Mesenchymal stem cell (in vitro differentiated cells and primary cell): ENCODE measurements around the gene SCN4B.
"Not testable (repeated sequence)": the region's sequence is repeated elsewhere in the genome, so short reads cannot be mapped to it uniquely, and the experiment has no call there.

Source experiments
- DNase-seq: peaks from one replicate; pipeline ENCODE4 v3.0.0-alpha.2; 2013
- H2AFZ ChIP-seq: one replicate; pipeline ENCODE4 v1.6.1; 2013; ENCODE audit warnings: low read depth, mild to moderate bottlenecking, control low read depth, inconsistent platforms, low read length, moderate library complexity
- H2AK5ac ChIP-seq: 2 replicates; pipeline ENCODE4 v1.6.1; 2013; ENCODE audit warnings: low read length, moderate library complexity, mild to moderate bottlenecking, inconsistent platforms; ENCODE audit not compliant: severe bottlenecking
- H2BK120ac ChIP-seq: one replicate; pipeline ENCODE4 v1.6.1; 2013; ENCODE audit warnings: low read depth, mild to moderate bottlenecking, inconsistent platforms, low read length, moderate library complexity
- H2BK12ac ChIP-seq, 2 experiments: one replicate each; pipeline ENCODE4 v1.6.1; 2013; ENCODE audit warnings: inconsistent platforms in 2 of 2, low read length in 2 of 2, mild to moderate bottlenecking in 2 of 2, moderate library complexity in 2 of 2, control low read depth in 1 of 2
- H2BK15ac ChIP-seq: one replicate; pipeline ENCODE4 v1.6.1; 2013; ENCODE audit warnings: mild to moderate bottlenecking, low read depth, inconsistent platforms; ENCODE audit not compliant: poor library complexity, severe bottlenecking
- H2BK5ac ChIP-seq: 2 replicates; pipeline ENCODE4 v1.6.1; 2013; ENCODE audit warnings: low read depth, mild to moderate bottlenecking, low read length, control low read depth, inconsistent platforms; ENCODE audit not compliant: poor library complexity, severe bottlenecking
- H3K14ac ChIP-seq, 2 experiments: one replicate each; pipeline ENCODE4 v1.6.1; 2013; ENCODE audit warnings: inconsistent platforms in 2 of 2, low read length in 2 of 2, control low read depth in 1 of 2, mild to moderate bottlenecking in 1 of 2, moderate library complexity in 1 of 2
- H3K18ac ChIP-seq, 2 experiments: one replicate each; pipeline ENCODE4 v1.6.1; 2013; ENCODE audit warnings: inconsistent platforms in 2 of 2, low read length in 2 of 2, control low read depth in 1 of 2, low read depth in 1 of 2, mild to moderate bottlenecking in 1 of 2
- H3K23ac ChIP-seq, 2 experiments: one replicate each; pipeline ENCODE4 v1.6.1; 2013; ENCODE audit warnings: inconsistent platforms in 2 of 2, low read length in 2 of 2, mild to moderate bottlenecking in 2 of 2, moderate library complexity in 2 of 2, control low read depth in 1 of 2
- H3K27ac ChIP-seq: 2 replicates; pipeline ENCODE4 v1.5.1; 2013; ENCODE audit warnings: mild to moderate bottlenecking, moderate library complexity, low read length, control low read depth, inconsistent platforms; ENCODE audit not compliant: poor library complexity, severe bottlenecking
- H3K27me3 ChIP-seq, 2 experiments: 2 replicates each; pipeline versions ENCODE4 v1.6.1 to v1.7.0; 2013; ENCODE audit warnings: low read length in 2 of 2, mild to moderate bottlenecking in 2 of 2, moderate library complexity in 2 of 2, control low read depth in 1 of 2, inconsistent platforms in 1 of 2; ENCODE audit not compliant: control insufficient read depth in 1 of 2, insufficient read depth in 1 of 2
- H3K36me3 ChIP-seq, 2 experiments: 2 replicates each; pipeline versions ENCODE4 v1.6.1 to v1.7.0; 2013; ENCODE audit warnings: low read length in 2 of 2, control low read depth in 1 of 2, inconsistent platforms in 1 of 2, low read depth in 1 of 2, mild to moderate bottlenecking in 1 of 2; ENCODE audit not compliant: insufficient read depth in 2 of 2, control insufficient read depth in 1 of 2
- H3K4ac ChIP-seq, 2 experiments: one replicate each; pipeline ENCODE4 v1.6.1; 2013; ENCODE audit warnings: inconsistent platforms in 2 of 2, low read length in 2 of 2, mild to moderate bottlenecking in 2 of 2, moderate library complexity in 2 of 2, control low read depth in 1 of 2, low read depth in 1 of 2
- H3K4me1 ChIP-seq: 2 replicates; pipeline ENCODE4 v1.6.1; 2013; ENCODE audit warnings: low read depth, low read length, control low read depth; ENCODE audit not compliant: control insufficient read depth, insufficient read depth
- H3K4me2 ChIP-seq: 2 replicates; pipeline ENCODE4 v1.6.1; 2013; ENCODE audit warnings: low read length, mild to moderate bottlenecking, inconsistent platforms; ENCODE audit not compliant: poor library complexity, severe bottlenecking
- H3K4me3 ChIP-seq, 2 experiments: 2 replicates each; pipeline versions ENCODE4 v1.5.1 to v1.7.0; 2013; ENCODE audit warnings: low read length in 2 of 2, mild to moderate bottlenecking in 2 of 2, control low read depth in 1 of 2, low read depth in 1 of 2; ENCODE audit not compliant: insufficient read depth in 1 of 2
- H3K79me1 ChIP-seq: replicated peaks from 2 replicates; pipeline ENCODE4 v1.6.1; 2013; ENCODE audit warnings: mild to moderate bottlenecking, control low read depth, low read length, inconsistent platforms; ENCODE audit not compliant: poor library complexity, severe bottlenecking
- H3K9ac ChIP-seq: 2 replicates; pipeline ENCODE4 v1.7.0; 2013; ENCODE audit warnings: mild to moderate bottlenecking, low read length, moderate library complexity
- H3K9me3 ChIP-seq: 2 replicates; pipeline ENCODE4 v1.7.0; 2013; ENCODE audit warnings: mild to moderate bottlenecking, low read length; ENCODE audit not compliant: control insufficient read depth
- H4K8ac ChIP-seq: one replicate; pipeline ENCODE4 v1.6.1; 2013; ENCODE audit warnings: inconsistent platforms, mild to moderate bottlenecking, low read length, moderate library complexity
- H4K91ac ChIP-seq: one replicate; pipeline ENCODE4 v1.6.1; 2013; ENCODE audit warnings: mild to moderate bottlenecking, low read length, inconsistent platforms
- WGBS: methylation state at CpG from one replicate; pipeline ENCODE4 v1.1.7; 2013; ENCODE audit warnings: mixed read lengths; 5-methylcytosine and 5-hydroxymethylcytosine counted together

Gene SCN4B

DNA sequence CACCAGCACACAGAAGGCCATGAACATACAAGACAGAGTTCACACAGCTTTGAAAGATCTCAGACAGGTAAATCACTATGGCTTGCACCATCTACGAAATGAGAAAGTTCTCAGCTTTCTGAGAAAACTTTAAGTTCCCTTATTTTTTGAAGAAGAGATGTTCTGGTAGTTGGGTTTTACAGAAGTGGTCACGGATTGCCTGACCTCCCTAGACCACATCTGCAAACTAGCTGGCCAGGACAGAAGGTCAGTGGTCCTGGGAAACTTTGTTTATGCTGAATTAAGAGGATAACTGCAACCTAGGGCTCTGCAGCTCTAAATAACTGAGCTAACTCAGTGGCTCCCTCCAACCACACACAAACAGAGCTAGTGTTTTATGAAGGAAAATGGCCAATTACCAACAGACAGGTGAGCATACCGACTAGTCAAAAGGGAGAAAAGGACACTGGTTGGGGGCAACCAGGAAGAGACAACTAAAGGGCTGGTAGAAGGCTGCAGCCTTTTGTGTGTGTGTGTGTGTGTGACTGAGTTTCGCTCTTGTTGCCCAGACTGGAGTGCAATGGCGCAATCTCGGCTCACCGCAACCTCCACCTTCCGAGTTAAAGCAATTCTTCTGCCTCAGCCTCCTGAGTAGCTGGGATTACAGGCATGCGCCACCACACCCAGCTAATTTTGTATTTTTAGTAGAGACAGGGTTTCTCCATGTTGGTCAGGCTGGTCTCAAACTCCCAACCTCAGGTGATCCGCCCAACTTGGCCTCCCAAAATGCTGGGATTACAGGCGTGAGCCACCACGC is 32.4 kb upstream of the SCN4B start:
- Histone ChIP-seq H3K4me3 (no peak overlapping the region), H3K4ac (no peak overlapping the region), H3K4me1 (peaks cover 2% of the 10 kb centered on the region), H2AFZ (no peak overlapping the region), H3K9ac (no peak overlapping the region), H3K27ac (no peak overlapping the region), H3K14ac (no peak overlapping the region), H3K79me1 (no peaks in the 10 kb centered on the region), H2BK120ac (no peak overlapping the region), H3K18ac (no peak overlapping the region), H3K9me3 (peaks cover 4% of the 10 kb centered on the region), H3K23ac (no peak overlapping the region), H4K8ac (no peak overlapping the region), H3K36me3 (no peaks in the 10 kb centered on the region), H2BK15ac (no peak overlapping the region), H2AK5ac (no peak overlapping the region), H2BK5ac (no peak overlapping the region), H2BK12ac (no peak overlapping the region), H3K27me3 (peaks cover 36 to 41% of the 10 kb centered on the region in 2 experiments), H4K91ac (no peak overlapping the region), H3K4me2 (no peak overlapping the region)
- WGBS, result 89% methylated on average over 11 of the region's 12 CpGs
- no peak for DNase-seq

DNA sequence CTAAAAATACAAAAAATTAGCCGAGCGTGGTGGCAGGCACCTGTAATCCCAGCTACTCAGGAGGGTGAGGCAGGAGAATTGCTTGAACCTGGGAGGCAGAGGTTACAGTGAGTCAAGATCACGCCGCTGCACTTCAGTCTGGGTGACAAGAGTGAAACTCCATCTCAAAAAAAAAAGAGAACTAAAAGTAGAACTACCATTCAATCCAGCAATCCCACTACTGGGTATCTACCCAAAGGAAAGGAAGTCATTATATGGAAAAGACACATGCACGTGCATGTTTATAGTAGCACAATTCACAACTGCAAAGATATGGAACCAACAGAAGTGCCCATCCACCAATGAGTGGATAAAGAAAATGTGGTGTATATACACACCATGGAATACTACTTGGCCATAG is 31.1 kb upstream of the SCN4B start:
- H4K8ac ChIP-seq, H2BK120ac ChIP-seq, H3K9ac ChIP-seq, H2BK15ac ChIP-seq, H3K4me3 ChIP-seq, H3K18ac ChIP-seq, H3K36me3 ChIP-seq, H3K79me1 ChIP-seq, H2BK5ac ChIP-seq, H3K4ac ChIP-seq, H3K27ac ChIP-seq, H3K23ac ChIP-seq, H4K91ac ChIP-seq, DNase-seq, H3K4me2 ChIP-seq, H3K9me3 ChIP-seq, H3K4me1 ChIP-seq, H2AFZ ChIP-seq, H2AK5ac ChIP-seq, H3K14ac ChIP-seq, H2BK12ac ChIP-seq: not testable (repeated sequence)
- WGBS, result 85% methylated on average over 5 of the region's 5 CpGs
- H3K27me3 ChIP-seq, result peaks cover 39 to 44% of the 10 kb centered on the region in 2 experiments

DNA sequence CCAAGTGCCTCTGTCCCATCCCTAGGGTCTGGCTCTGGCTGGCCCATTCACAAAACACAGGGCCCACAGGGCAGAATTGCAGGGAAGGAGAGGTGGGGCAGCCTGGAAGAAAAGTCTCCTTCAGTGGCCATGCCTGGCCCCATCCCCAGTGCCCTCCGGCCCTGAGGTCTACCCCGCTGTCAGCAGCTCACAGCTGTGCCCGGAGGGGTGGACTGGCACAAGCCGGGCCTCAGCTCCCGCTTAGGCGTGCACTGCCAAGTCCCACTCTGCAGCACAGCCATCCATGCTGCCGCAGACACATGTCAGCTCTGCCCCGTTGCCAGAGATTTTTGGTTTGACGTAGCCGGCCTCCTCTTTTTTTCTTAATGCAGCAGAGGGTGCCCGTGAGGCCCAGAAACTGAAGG is 27.7 kb upstream of the SCN4B start:
- H3K79me1 ChIP-seq, result no peaks in the 10 kb centered on the region
- no peak overlapping the region for H3K9ac ChIP-seq
- H4K91ac ChIP-seq, result no peak overlapping the region
- no peaks in the 10 kb centered on the region for H3K36me3 ChIP-seq
- H2BK12ac ChIP-seq, result no peak overlapping the region
- no peak overlapping the region for H3K23ac ChIP-seq
- H3K4me1 ChIP-seq, result peaks cover 7% of the 10 kb centered on the region
- H4K8ac ChIP-seq, result no peak overlapping the region
- no peak overlapping the region for H2BK120ac ChIP-seq
- peaks cover 41 to 45% of the 10 kb centered on the region in 2 experiments for H3K27me3 ChIP-seq
- H3K4ac ChIP-seq, result no peak overlapping the region
- no peak overlapping the region for H3K14ac ChIP-seq
- no peak overlapping the region for H2AFZ ChIP-seq
- H3K4me2 ChIP-seq, result no peak overlapping the region
- H2BK15ac ChIP-seq, result no peak overlapping the region
- no peak overlapping the region for H2BK5ac ChIP-seq
- H3K4me3 ChIP-seq, result no peak overlapping the region
- WGBS, result 10% methylated on average over 11 of the region's 11 CpGs
- no peak overlapping the region for H2AK5ac ChIP-seq
- peaks cover 4% of the 10 kb centered on the region for H3K9me3 ChIP-seq
- no peak overlapping the region for H3K18ac ChIP-seq
- no peak overlapping the region for H3K27ac ChIP-seq
- DNase-seq, result no peak

DNA sequence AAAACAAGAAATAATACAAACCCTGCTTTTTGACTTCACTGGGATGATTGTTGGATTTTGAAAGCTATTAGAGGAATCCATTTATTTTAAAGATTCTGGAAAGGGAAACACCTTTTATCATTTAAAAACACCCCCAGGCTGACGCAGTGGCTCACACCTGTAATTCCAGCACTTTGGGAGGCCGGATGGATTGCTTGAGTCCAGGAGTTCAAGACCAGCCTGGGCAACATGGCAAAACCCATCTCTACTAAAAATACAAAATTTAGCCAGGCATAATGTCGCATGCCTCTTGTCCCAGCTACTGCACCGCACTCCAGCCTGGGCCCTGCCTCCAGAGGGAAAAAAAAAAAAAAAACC is 24.1 kb upstream of the SCN4B start:
- H3K36me3 ChIP-seq, result no peaks in the 10 kb centered on the region

More for the DNA sequence above, 24.1 kb upstream of the SCN4B start:
- H2BK12ac ChIP-seq, result no peak overlapping the region
- H3K23ac ChIP-seq, result no peak overlapping the region
- H3K9ac ChIP-seq, result no peak overlapping the region
- H3K9me3 ChIP-seq, result no peaks in the 10 kb centered on the region
- no peak overlapping the region for H2BK15ac ChIP-seq
- WGBS, result 83% methylated on average over 4 of the region's 4 CpGs
- no peak overlapping the region for H2BK120ac ChIP-seq
- no peaks in the 10 kb centered on the region for H3K79me1 ChIP-seq
- no peak overlapping the region for H3K27ac ChIP-seq
- DNase-seq, result no peak
- no peak overlapping the region for H3K4me2 ChIP-seq
- H3K4ac ChIP-seq, result no peak overlapping the region
- H4K91ac ChIP-seq, result no peak overlapping the region
- H3K18ac ChIP-seq, result no peak overlapping the region
- H2AK5ac ChIP-seq, result no peak overlapping the region
- H3K14ac ChIP-seq, result no peak overlapping the region
- H3K4me3 ChIP-seq, result no peak overlapping the region
- H3K4me1 ChIP-seq, result peaks cover 8% of the 10 kb centered on the region
- peaks cover 61 to 63% of the 10 kb centered on the region in 2 experiments for H3K27me3 ChIP-seq
- H2AFZ ChIP-seq, result no peak overlapping the region
- H2BK5ac ChIP-seq, result no peak overlapping the region
- H4K8ac ChIP-seq, result no peak overlapping the region
